H9 (cell line): Measurements from ENCODE around the gene CBLB. TPM values are rescaled to one million over a fixed set of nuclear protein-coding genes. Genes with fewer than 3 reads are reported as not detected.

Experiments used
- DNase-seq: peaks from one replicate; pipeline ENCODE4 v3.0.0-alpha.2; 2017
- H2AFZ ChIP-seq: one replicate; pipeline ENCODE4 v1.6.1; 2013; ENCODE audit warnings: mild to moderate bottlenecking, low read length, control low read depth, moderate library complexity
- H2AK5ac ChIP-seq: 2 replicates; pipeline ENCODE4 v1.6.1; 2013; ENCODE audit warnings: low read length, control low read depth, mixed read lengths; ENCODE audit not compliant: insufficient read length
- H2BK120ac ChIP-seq: one replicate; pipeline ENCODE4 v1.6.1; 2013; ENCODE audit warnings: low read depth, mild to moderate bottlenecking, low read length, control low read depth, inconsistent platforms; ENCODE audit not compliant: poor library complexity, severe bottlenecking
- H2BK12ac ChIP-seq: 2 replicates; pipeline ENCODE4 v1.6.1; 2013; ENCODE audit warnings: low read length, control low read depth, mixed read lengths, low read depth; ENCODE audit not compliant: insufficient read length
- H2BK15ac ChIP-seq: 2 replicates; pipeline ENCODE4 v1.6.1; 2013; ENCODE audit warnings: low read depth, low read length, control low read depth
- H2BK20ac ChIP-seq: one replicate; pipeline ENCODE4 v1.6.1; 2013; ENCODE audit warnings: low read depth, mild to moderate bottlenecking, low read length, control low read depth, inconsistent platforms; ENCODE audit not compliant: poor library complexity, severe bottlenecking
- H2BK5ac ChIP-seq: 2 replicates; pipeline ENCODE4 v1.6.1; 2013; ENCODE audit warnings: low read length, control low read depth, mixed read lengths; ENCODE audit not compliant: insufficient read length
- H3K14ac ChIP-seq: 2 replicates; pipeline ENCODE4 v1.6.1; 2013; ENCODE audit warnings: low read length, control low read depth; ENCODE audit not compliant: insufficient read depth
- H3K18ac ChIP-seq: 2 replicates; pipeline ENCODE4 v1.6.1; 2013; ENCODE audit warnings: low read depth, mild to moderate bottlenecking, mixed read lengths, low read length, control low read depth; ENCODE audit not compliant: insufficient read length
- H3K23ac ChIP-seq: 2 replicates; pipeline ENCODE4 v1.6.1; 2013; ENCODE audit warnings: low read length, control low read depth, mixed read lengths, low read depth; ENCODE audit not compliant: insufficient read length
- H3K23me2 ChIP-seq: 2 replicates; pipeline ENCODE4 v1.6.1; 2013; ENCODE audit warnings: low read depth, mild to moderate bottlenecking, mixed read lengths, low read length, control low read depth; ENCODE audit not compliant: insufficient read length, poor library complexity, severe bottlenecking
- H3K27ac ChIP-seq: 2 replicates; pipeline ENCODE4 v1.5.1; 2013; ENCODE audit warnings: low read length, control low read depth, mixed read lengths, low read depth; ENCODE audit not compliant: insufficient read length
- H3K27me3 ChIP-seq: 2 replicates; pipeline ENCODE4 v1.6.1; 2013; ENCODE audit warnings: low read length, control low read depth, inconsistent platforms; ENCODE audit not compliant: insufficient read depth
- H3K4ac ChIP-seq: 2 replicates; pipeline ENCODE4 v1.6.1; 2013; ENCODE audit warnings: low read depth, mild to moderate bottlenecking, control low read depth, inconsistent platforms, low read length, moderate library complexity
- H3K4me1 ChIP-seq: 2 replicates; pipeline ENCODE4 v1.6.1; 2013; ENCODE audit warnings: low read length, control low read depth, inconsistent platforms; ENCODE audit not compliant: insufficient read depth
- H3K4me2 ChIP-seq: 2 replicates; pipeline ENCODE4 v1.6.1; 2013; ENCODE audit warnings: low read length, control low read depth, mixed read lengths; ENCODE audit not compliant: insufficient read length, insufficient read depth
- H3K56ac ChIP-seq: 2 replicates; pipeline ENCODE4 v1.6.1; 2013; ENCODE audit warnings: low read depth, mild to moderate bottlenecking, mixed read lengths, low read length, control low read depth; ENCODE audit not compliant: insufficient read length
- H3K79me1 ChIP-seq: 2 replicates; pipeline ENCODE4 v1.6.1; 2013; ENCODE audit warnings: low read depth, mild to moderate bottlenecking, moderate library complexity, low read length, control low read depth, inconsistent platforms; ENCODE audit not compliant: insufficient read depth, poor library complexity, severe bottlenecking
- H3K79me2 ChIP-seq: 2 replicates; pipeline ENCODE4 v1.6.1; 2013; ENCODE audit warnings: low read length, control low read depth, inconsistent platforms; ENCODE audit not compliant: insufficient read depth
- H3K9ac ChIP-seq: 2 replicates; pipeline ENCODE4 v1.6.1; 2013; ENCODE audit warnings: low read length, control low read depth, mixed read lengths; ENCODE audit not compliant: insufficient read length; ENCODE audit errors: extremely low read depth
- H3K9me3 ChIP-seq: one replicate; pipeline ENCODE4 v1.6.1; 2013; ENCODE audit warnings: low read depth, low read length, inconsistent platforms; ENCODE audit not compliant: control insufficient read depth
- H3T11ph ChIP-seq: one replicate; pipeline ENCODE4 v1.6.1; 2013; ENCODE audit warnings: mild to moderate bottlenecking, low read length, control low read depth, inconsistent platforms
- H4K20me1 ChIP-seq: one replicate; pipeline ENCODE4 v1.6.1; 2013; ENCODE audit not compliant: control insufficient read depth, insufficient read length, insufficient read depth
- H4K5ac ChIP-seq: 2 replicates; pipeline ENCODE4 v1.6.1; 2013; ENCODE audit warnings: low read depth, mild to moderate bottlenecking, mixed read lengths, low read length, control low read depth; ENCODE audit not compliant: insufficient read length
- H4K8ac ChIP-seq: replicated peaks from 2 replicates; pipeline ENCODE4 v1.6.1; 2013; ENCODE audit warnings: low read length, control low read depth, mixed read lengths, low read depth; ENCODE audit not compliant: insufficient read length
- H4K91ac ChIP-seq: 2 replicates; pipeline ENCODE4 v1.6.1; 2013; ENCODE audit warnings: low read depth, mild to moderate bottlenecking, moderate library complexity, mixed read lengths, low read length, control low read depth; ENCODE audit not compliant: insufficient read length
- H3K27ac Mint-ChIP-seq, 3 experiments: 2 replicates in 2 of 3; 3 replicates in 1 of 3; pipeline ENCODE4 v1.8.0; 2020 to 2021; ENCODE audit warnings: mixed read lengths in 3 of 3, mild to moderate bottlenecking in 1 of 3, moderate library complexity in 1 of 3
- H3K27me3 Mint-ChIP-seq: 2 replicates; pipeline ENCODE4 v1.8.0; 2021; ENCODE audit warnings: low read depth, mild to moderate bottlenecking, moderate library complexity, mixed read lengths
- H3K36me3 Mint-ChIP-seq, 3 experiments: 2 replicates in 2 of 3; 3 replicates in 1 of 3; pipeline ENCODE4 v1.8.0; 2020 to 2021; ENCODE audit warnings: low read depth in 3 of 3, mixed read lengths in 3 of 3; ENCODE audit not compliant: insufficient read depth in 1 of 3
- H3K4me1 Mint-ChIP-seq, 2 experiments: 2 replicates each; pipeline ENCODE4 v1.8.0; 2020; ENCODE audit warnings: mixed read lengths in 2 of 2
- H3K4me3 Mint-ChIP-seq, 2 experiments: 2 replicates in 1 of 2; 3 replicates in 1 of 2; pipeline ENCODE4 v1.8.0; 2020 to 2021; ENCODE audit warnings: mild to moderate bottlenecking in 2 of 2, mixed read lengths in 2 of 2, moderate library complexity in 1 of 2
- H3K9me3 Mint-ChIP-seq, 2 experiments: 2 replicates in 1 of 2; 3 replicates in 1 of 2; pipeline ENCODE4 v1.8.0; 2020; ENCODE audit warnings: mild to moderate bottlenecking in 2 of 2, mixed read lengths in 2 of 2, moderate library complexity in 1 of 2
- whole genome bisulfite sequencing: extraction: QIAGEN DNeasy Blood & Tissue Kit; methylation state at CpG from one replicate; pipeline ENCODE4 v1.1.7; 2013; ENCODE audit warnings: missing lambda C conversion rate, low lambda C conversion rate, mixed read lengths; ENCODE audit not compliant: insufficient read length; ENCODE audit errors: extremely low coverage; 5-methylcytosine and 5-hydroxymethylcytosine counted together
- total RNA-seq: library from RNA; stranded (reverse); gene quantifications from 2 replicates; pipeline ENCODE4 v1.2.1, GENCODE V29; 2021
- TF ChIP-seq, protein P1 (sequence below): fragments of 200-600 bp; sonication (generic); conservative IDR thresholded peaks from 3 replicates; pipeline ENCODE4 v1.8.0; 2021; ENCODE audit warnings: antibody characterized with exemption, mild to moderate bottlenecking

Gene CBLB
- total RNA-seq, 1 experiment from 2014 or later, result 25.7 TPM

GRCh38 chr3:105915524-105915923 is 46.7 kb upstream of the CBLB start:
- H2AFZ ChIP-seq, result no peak overlapping the region
- H3K27me3 ChIP-seq, result no peaks in the 10 kb centered on the region
- H2BK5ac ChIP-seq, result no peak overlapping the region
- H3K14ac ChIP-seq, result no peak overlapping the region
- Mint-ChIP-seq H3K4me3 (no peak overlapping the region), H3K4me1 (no peaks in the 10 kb centered on the region), H3K36me3 (peaks cover 0 to 9% (median 2%) of the 10 kb centered on the region in 3 experiments; a peak in 4 of 7 replicates), H3K9me3 (peaks cover 0 to 23% of the 10 kb centered on the region in 2 experiments; a peak in 4 of 5 replicates), H3K27ac (no peak overlapping the region), H3K27me3 (no peaks in the 10 kb centered on the region)
- no peak overlapping the region for H2BK12ac ChIP-seq
- no peak overlapping the region for H2BK120ac ChIP-seq
- H3K23ac ChIP-seq, result no peak overlapping the region
- H2AK5ac ChIP-seq, result no peak overlapping the region
- no peak overlapping the region for H3K4ac ChIP-seq
- no peaks in the 10 kb centered on the region for H3K79me1 ChIP-seq
- H3K56ac ChIP-seq, result no peak overlapping the region
- no peak overlapping the region for H3K18ac ChIP-seq
- H3T11ph ChIP-seq, result no peak overlapping the region
- no peak overlapping the region for H4K91ac ChIP-seq
- WGBS, result no CpG with 5 or more reads among the region's 2 CpGs
- no peak overlapping the region for H2BK15ac ChIP-seq
- H3K23me2 ChIP-seq, result no peaks in the 10 kb centered on the region
- H3K79me2 ChIP-seq, result no peaks in the 10 kb centered on the region
- no peak overlapping the region for H3K9ac ChIP-seq
- H4K20me1 ChIP-seq, result no peaks in the 10 kb centered on the region
- H3K4me2 ChIP-seq, result no peak overlapping the region
- no peak overlapping the region for H4K5ac ChIP-seq
- no peak for DNase-seq
- H3K9me3 ChIP-seq, result no peaks in the 10 kb centered on the region
- TF ChIP-seq, protein P1, sequence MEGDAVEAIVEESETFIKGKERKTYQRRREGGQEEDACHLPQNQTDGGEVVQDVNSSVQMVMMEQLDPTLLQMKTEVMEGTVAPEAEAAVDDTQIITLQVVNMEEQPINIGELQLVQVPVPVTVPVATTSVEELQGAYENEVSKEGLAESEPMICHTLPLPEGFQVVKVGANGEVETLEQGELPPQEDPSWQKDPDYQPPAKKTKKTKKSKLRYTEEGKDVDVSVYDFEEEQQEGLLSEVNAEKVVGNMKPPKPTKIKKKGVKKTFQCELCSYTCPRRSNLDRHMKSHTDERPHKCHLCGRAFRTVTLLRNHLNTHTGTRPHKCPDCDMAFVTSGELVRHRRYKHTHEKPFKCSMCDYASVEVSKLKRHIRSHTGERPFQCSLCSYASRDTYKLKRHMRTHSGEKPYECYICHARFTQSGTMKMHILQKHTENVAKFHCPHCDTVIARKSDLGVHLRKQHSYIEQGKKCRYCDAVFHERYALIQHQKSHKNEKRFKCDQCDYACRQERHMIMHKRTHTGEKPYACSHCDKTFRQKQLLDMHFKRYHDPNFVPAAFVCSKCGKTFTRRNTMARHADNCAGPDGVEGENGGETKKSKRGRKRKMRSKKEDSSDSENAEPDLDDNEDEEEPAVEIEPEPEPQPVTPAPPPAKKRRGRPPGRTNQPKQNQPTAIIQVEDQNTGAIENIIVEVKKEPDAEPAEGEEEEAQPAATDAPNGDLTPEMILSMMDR, result no peak
- H3K4me1 ChIP-seq, result no peaks in the 10 kb centered on the region
- no peak overlapping the region for H2BK20ac ChIP-seq
- H3K27ac ChIP-seq, result no peak overlapping the region
- no peak overlapping the region for H4K8ac ChIP-seq
